Measurements from ENCODE around the gene KIAA1755.

- TF ChIP-seq CTCF (IDR thresholded peaks at IDR 0.05), result no peak
- TF ChIP-seq POLR2A (IDR thresholded peaks at IDR 0.05), result no peak
These were observed 5.1 kb downstream of the KIAA1755 start for GRCh38 chr20:38255393-38255792.

Measured in body of pancreas (tissue), 4 donors.